ENCODE data around the gene CPNE6. TPM values are rescaled to one million over a fixed set of nuclear protein-coding genes. Genes with fewer than 3 reads are reported as not detected.

CPNE6 gene
- total and polyA plus RNA-seq, 2 of the 13 experiments (the other 11 are each of a cell fraction or from before 2014, with no cell fraction given) = not detected

DNA sequence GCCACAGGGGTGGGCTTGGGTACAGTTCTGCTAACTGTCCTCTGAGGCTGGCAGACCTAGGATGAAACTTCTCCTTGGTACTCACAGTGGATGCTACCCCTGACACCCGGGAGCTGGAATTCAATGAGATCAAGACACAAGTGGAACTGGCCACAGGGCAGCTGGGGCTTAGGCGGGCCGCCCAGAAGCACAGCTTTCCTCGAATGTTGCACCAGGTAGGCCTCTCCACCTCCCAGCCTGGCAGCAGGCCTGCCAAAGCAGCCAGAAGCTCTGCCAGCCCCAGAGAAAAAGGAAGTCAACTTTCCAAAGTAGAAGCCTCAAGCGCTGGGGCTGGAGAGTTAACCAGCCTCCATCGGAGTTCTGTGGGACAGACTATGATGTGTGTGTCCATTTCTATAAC is 45.8 kb downstream of the CPNE6 start:
- H3K4me2 ChIP-seq (ENCODE audit: low read depth, low read length) = 0 out of 2 replicates have a peak overlapping the region, but pooled peaks have one; percentile 92
- ATAC-seq (no peak), DNase-seq (ENCODE audit: low spot score) (no peak), FAIRE-seq (no peak)
- H3K4me1 ChIP-seq (ENCODE audit: insufficient read depth, low read length) = peaks cover 31% of the 10 kb centered on the region
- BruUV-seq (replicated peaks) = no TSS peak
- TF ChIP-seq, protein P1, sequence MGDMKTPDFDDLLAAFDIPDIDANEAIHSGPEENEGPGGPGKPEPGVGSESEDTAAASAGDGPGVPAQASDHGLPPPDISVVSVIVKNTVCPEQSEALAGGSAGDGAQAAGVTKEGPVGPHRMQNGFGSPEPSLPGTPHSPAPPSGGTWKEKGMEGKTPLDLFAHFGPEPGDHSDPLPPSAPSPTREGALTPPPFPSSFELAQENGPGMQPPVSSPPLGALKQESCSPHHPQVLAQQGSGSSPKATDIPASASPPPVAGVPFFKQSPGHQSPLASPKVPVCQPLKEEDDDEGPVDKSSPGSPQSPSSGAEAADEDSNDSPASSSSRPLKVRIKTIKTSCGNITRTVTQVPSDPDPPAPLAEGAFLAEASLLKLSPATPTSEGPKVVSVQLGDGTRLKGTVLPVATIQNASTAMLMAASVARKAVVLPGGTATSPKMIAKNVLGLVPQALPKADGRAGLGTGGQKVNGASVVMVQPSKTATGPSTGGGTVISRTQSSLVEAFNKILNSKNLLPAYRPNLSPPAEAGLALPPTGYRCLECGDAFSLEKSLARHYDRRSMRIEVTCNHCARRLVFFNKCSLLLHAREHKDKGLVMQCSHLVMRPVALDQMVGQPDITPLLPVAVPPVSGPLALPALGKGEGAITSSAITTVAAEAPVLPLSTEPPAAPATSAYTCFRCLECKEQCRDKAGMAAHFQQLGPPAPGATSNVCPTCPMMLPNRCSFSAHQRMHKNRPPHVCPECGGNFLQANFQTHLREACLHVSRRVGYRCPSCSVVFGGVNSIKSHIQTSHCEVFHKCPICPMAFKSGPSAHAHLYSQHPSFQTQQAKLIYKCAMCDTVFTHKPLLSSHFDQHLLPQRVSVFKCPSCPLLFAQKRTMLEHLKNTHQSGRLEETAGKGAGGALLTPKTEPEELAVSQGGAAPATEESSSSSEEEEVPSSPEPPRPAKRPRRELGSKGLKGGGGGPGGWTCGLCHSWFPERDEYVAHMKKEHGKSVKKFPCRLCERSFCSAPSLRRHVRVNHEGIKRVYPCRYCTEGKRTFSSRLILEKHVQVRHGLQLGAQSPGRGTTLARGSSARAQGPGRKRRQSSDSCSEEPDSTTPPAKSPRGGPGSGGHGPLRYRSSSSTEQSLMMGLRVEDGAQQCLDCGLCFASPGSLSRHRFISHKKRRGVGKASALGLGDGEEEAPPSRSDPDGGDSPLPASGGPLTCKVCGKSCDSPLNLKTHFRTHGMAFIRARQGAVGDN (CRISPR knock-in tag; IDR thresholded peaks at IDR 0.05) = 0 out of 2 replicates have a peak, but pooled peaks have one; percentile 18
- TF ChIP-seq ZNF879 (CRISPR knock-in tag; IDR thresholded peaks at IDR 0.05) (0 out of 2 replicates have a peak, but pooled peaks have one; percentile 32), NCOA2 (CRISPR knock-in tag; IDR thresholded peaks at IDR 0.05) (no peak), ZNF891 (CRISPR knock-in tag; IDR thresholded peaks at IDR 0.05) (peak; percentile 33; the same call in 1 of the 2 replicates), ZNF225 (CRISPR knock-in tag; IDR thresholded peaks at IDR 0.05) (0 out of 2 replicates have a peak, but pooled peaks have one; percentile 36), NRL (CRISPR knock-in tag; IDR thresholded peaks at IDR 0.05; ENCODE audit: borderline replicate concordance) (0 out of 2 replicates have a peak, but pooled peaks have one; percentile 36), WIZ (CRISPR knock-in tag; IDR thresholded peaks at IDR 0.05) (0 out of 2 replicates have a peak, but pooled peaks have one; percentile 15), CBX1 (IDR thresholded peaks at IDR 0.05; ENCODE audit: low read depth) (no peak)
- TF ChIP-seq, protein P2, sequence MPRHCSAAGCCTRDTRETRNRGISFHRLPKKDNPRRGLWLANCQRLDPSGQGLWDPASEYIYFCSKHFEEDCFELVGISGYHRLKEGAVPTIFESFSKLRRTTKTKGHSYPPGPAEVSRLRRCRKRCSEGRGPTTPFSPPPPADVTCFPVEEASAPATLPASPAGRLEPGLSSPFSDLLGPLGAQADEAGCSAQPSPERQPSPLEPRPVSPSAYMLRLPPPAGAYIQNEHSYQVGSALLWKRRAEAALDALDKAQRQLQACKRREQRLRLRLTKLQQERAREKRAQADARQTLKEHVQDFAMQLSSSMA (CRISPR knock-in tag; IDR thresholded peaks at IDR 0.05) = peak; percentile 48; the same call in 1 of the 2 replicates
- TF ChIP-seq, protein P3, sequence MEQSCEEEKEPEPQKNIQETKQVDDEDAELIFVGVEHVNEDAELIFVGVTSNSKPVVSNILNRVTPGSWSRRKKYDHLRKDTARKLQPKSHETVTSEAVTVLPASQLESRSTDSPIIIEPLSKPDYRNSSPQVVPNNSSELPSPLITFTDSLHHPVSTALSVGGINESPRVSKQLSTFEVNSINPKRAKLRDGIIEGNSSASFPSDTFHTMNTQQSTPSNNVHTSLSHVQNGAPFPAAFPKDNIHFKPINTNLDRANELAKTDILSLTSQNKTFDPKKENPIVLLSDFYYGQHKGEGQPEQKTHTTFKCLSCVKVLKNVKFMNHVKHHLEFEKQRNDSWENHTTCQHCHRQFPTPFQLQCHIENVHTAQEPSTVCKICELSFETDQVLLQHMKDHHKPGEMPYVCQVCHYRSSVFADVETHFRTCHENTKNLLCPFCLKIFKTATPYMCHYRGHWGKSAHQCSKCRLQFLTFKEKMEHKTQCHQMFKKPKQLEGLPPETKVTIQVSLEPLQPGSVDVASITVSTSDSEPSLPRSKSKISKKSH (CRISPR knock-in tag; IDR thresholded peaks at IDR 0.05; ENCODE audit: borderline replicate concordance) = peak; percentile 71; the same call in 1 of the 2 replicates
- TF ChIP-seq, protein P4, sequence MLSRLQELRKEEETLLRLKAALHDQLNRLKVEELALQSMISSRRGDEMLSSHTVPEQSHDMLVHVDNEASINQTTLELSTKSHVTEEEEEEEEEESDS (CRISPR knock-in tag; IDR thresholded peaks at IDR 0.05; ENCODE audit: borderline replicate concordance) = no peak
- TF ChIP-seq, protein P5, sequence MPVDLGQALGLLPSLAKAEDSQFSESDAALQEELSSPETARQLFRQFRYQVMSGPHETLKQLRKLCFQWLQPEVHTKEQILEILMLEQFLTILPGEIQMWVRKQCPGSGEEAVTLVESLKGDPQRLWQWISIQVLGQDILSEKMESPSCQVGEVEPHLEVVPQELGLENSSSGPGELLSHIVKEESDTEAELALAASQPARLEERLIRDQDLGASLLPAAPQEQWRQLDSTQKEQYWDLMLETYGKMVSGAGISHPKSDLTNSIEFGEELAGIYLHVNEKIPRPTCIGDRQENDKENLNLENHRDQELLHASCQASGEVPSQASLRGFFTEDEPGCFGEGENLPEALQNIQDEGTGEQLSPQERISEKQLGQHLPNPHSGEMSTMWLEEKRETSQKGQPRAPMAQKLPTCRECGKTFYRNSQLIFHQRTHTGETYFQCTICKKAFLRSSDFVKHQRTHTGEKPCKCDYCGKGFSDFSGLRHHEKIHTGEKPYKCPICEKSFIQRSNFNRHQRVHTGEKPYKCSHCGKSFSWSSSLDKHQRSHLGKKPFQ (CRISPR knock-in tag; IDR thresholded peaks at IDR 0.05; ENCODE audit: insufficient replicate concordance) = no peak
- H3K27ac ChIP-seq (ENCODE audit: extremely low read length, insufficient read depth, low read length) = no peak overlapping the region
- no peak overlapping the region for H2AFZ ChIP-seq (ENCODE audit: low read length)
- peaks cover 47 to 55% of the 10 kb centered on the region in 2 experiments for H3K36me3 ChIP-seq (replicated peaks in 1 of 2; ENCODE audit: control insufficient read depth in 1 of 2, insufficient read depth in 2 of 2, low read length in 2 of 2)
- ChIA-PET CTCF (ENCODE audit: low intra/inter-chr PET ratio, low total read pairs) (no interaction called here), POLR2A (interaction anchor here (1.0 to 15.5 kb wide), 5 partner anchors 14 to 59 kb away, joined by 3 to 977 read pairs (median 279); partner anchors contain the start of genes EMC9, FITM1, PCK2 and PSME1)
- intact Hi-C loops (cut with micrococcal nuclease; ENCODE audit: unreplicated experiment) (loop anchor here (10.0 kb wide), 2 partner anchors 812 to 1022 kb away; partner anchors contain the start of genes ACIN1, BCL2L2, C14orf119 and PPP1R3E), in situ Hi-C loops (cut with HindIII; ENCODE audit: extremely low pct_ligation_motif_present, low pct_unique_long_range_greater_than_20kb) (loop anchor here (25.0 kb wide), 1 partner anchor 1530 kb away; the partner anchor contains the start of genes ABHD4 and DAD1)
- H3K79me2 ChIP-seq (ENCODE audit: insufficient read depth, low read length) = peaks cover 33% of the 10 kb centered on the region
- peak overlapping the region; percentile 99; the same call in 1 of the 2 replicates for H3K9ac ChIP-seq (ENCODE audit: insufficient read depth, low read depth, low read length)
- no peak overlapping the region for H3K4me3 ChIP-seq (replicated peaks in 1 of 3; ENCODE audit: insufficient read depth in 1 of 3, low read depth in 2 of 3, low read length in 3 of 3)
- no peaks in the 10 kb centered on the region; a peak in 1 of 5 replicates for H3K27me3 ChIP-seq (ENCODE audit: control insufficient read depth in 1 of 2, insufficient read depth in 2 of 2, low read length in 2 of 2)
- no peaks in the 10 kb centered on the region for H3K9me3 ChIP-seq (ENCODE audit: low read length)
- H4K20me1 ChIP-seq (ENCODE audit: insufficient read depth, low read length) = no peaks in the 10 kb centered on the region
- 96% methylated on average over 6 of the region's 6 CpGs for WGBS (ENCODE audit: low lambda C conversion rate)

Measured in HepG2 (cell line).